CD4-positive, alpha-beta T cell treated with Interleukin-17A for 4 hours (primary cell): ENCODE results near the gene GABARAP.

Experiments
- DNase-seq: peaks from one replicate; pipeline ENCODE4 v3.0.0-alpha.2; 2020; ENCODE audit warnings: mixed read lengths

GABARAP gene

GRCh38 chr17:7239091-7240027 lies 2.9 kb downstream of the GABARAP start, which contains the start of gene PHF23:
Gene PHF23, minus strand, starts transcription at chr17:7239457. Its CDS starts 178 bp downstream, at chr17:7239279.
- peak; percentile 99 for DNase-seq

GRCh38 chr17:7238420-7239090 lies 3.7 kb downstream of the GABARAP start:
- peak; percentile 39 for DNase-seq

- peak; percentile 93 for DNase-seq
These were observed 4.4 kb downstream of the GABARAP start for GRCh38 chr17:7237761-7238419.

- DNase-seq = no peak
These were observed 4.9 kb downstream of the GABARAP start for GRCh38 chr17:7237266-7237760.

- DNase-seq = no peak
These were observed 5.4 kb downstream of the GABARAP start for GRCh38 chr17:7236808-7237207.

- peak; percentile 35 for DNase-seq
These were observed 6.3 kb downstream of the GABARAP start for GRCh38 chr17:7235693-7236665.

GRCh38 chr17:7234083-7234951 lies 7.9 kb downstream of the GABARAP start, which contains the start of gene DVL2:
Gene DVL2, minus strand, starts transcription at chr17:7234517. Its CDS starts 255 bp downstream, at chr17:7234262.
- peak; percentile 95 for DNase-seq

GRCh38 chr17:7233701-7234082 lies 8.6 kb downstream of the GABARAP start:
- no peak for DNase-seq

- no peak for DNase-seq
These were observed 10.1 kb downstream of the GABARAP start for GRCh38 chr17:7232114-7232513.

- DNase-seq = no peak
These were observed 12.7 kb downstream of the GABARAP start for GRCh38 chr17:7229504-7229903.

- no peak for DNase-seq
These were observed 13.3 kb downstream of the GABARAP start for GRCh38 chr17:7228920-7229319.

- no peak for DNase-seq
These were observed 15.2 kb downstream of the GABARAP start for GRCh38 chr17:7226721-7227710.

GRCh38 chr17:7225711-7226331 lies 16.4 kb downstream of the GABARAP start:
- DNase-seq = no peak

- no peak for DNase-seq
These were observed 17.6 kb downstream of the GABARAP start for GRCh38 chr17:7224661-7225111.

GRCh38 chr17:7224110-7224509 lies 18.1 kb downstream of the GABARAP start:
- no peak for DNase-seq

GRCh38 chr17:7223375-7223774 lies 18.9 kb downstream of the GABARAP start:
- no peak for DNase-seq

- DNase-seq = no peak
These were observed 19.3 kb downstream of the GABARAP start for GRCh38 chr17:7222972-7223292.

GRCh38 chr17:7222093-7222971 lies 19.9 kb downstream of the GABARAP start:
- no peak for DNase-seq
